NCI-H345 treated with DMSO at 0.1 percent for 48 hours (cell line): ENCODE results near the gene MED26.

Experiments
- DNase-seq: peaks from one replicate; lab custom pipeline; 2025; ENCODE audit not compliant: unreplicated experiment; lab: John Stamatoyannopoulos, UW

The MED26 gene

DNA sequence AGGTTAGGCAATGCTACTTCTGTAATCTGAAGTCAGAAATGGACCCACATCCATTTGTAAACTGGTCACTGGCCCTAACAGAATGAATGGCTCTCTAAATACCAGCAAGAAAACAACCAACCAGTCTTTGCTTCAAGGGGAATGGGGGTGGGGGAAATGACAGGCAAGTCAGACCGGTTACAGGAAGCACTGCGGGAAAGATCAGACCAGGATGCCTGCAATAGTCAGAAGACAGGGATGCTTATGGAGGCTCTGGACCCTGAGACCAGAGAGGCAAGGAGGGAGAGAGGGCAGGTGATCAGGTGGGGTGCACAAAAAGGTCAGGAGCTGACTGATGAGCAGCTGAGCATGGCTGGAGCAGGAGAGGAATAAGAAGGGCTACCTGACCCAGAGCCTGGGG, 13.1 kb downstream of the MED26 start:
- DNase-seq = no peak

DNA sequence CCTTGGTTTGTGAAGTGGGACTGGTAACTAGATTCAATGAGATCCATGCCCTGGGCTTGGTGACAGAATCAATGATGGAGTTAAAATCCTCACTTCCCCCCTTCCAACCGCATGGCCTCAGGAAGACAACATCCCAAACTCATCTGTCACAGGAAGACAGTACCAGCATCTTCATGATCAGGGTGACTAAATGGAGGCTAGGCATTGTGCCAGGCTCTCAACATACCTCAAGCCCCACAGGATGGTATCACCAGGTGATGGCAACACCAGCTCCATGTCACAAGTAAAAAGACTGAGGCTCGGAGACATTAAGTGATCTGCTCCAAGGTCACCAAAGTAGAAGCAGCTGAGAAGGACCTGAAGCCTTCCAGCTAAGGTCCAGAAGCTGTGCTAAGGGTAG, 14.2 kb downstream of the MED26 start:
- DNase-seq = no peak

DNA sequence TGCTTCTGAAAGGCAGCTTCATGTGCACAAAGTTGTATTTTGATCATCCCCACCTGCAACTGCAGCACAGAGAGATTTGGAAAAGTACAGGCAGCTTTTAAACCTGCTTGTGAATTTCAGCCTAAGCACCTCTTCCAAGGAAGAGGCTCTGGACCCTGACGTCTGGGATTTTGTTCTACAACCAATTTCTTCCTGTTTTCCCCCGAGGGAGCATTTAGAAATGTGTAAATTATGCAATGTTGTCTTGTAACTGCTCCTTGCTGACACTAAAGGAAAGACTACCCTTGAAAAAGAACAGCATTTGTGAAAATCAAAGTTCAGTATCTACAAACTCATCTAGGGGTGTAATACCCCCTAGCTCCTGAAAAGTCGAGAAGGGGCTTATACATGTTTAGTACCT, 15.4 kb downstream of the MED26 start:
- no peak for DNase-seq

DNA sequence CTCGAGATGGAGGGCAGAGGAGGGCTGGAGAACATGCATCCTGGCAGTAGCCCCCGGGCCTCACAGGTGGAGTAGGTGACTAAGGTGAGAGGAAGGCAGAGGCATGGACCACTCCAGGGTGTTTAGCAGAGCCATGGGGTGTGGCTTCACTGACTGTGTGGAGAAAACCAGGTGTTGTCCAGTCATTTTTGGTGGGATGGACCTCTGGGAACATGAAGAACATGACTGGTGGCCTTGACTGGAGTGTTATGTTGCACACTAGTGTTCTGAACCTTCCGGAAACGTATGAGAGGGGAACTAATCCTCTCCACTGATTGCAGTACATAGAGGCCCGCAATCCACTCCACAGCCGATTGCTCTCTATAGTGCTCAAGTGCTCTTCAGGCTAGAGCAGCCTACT, 16.9 kb downstream of the MED26 start:
- no peak for DNase-seq

DNA sequence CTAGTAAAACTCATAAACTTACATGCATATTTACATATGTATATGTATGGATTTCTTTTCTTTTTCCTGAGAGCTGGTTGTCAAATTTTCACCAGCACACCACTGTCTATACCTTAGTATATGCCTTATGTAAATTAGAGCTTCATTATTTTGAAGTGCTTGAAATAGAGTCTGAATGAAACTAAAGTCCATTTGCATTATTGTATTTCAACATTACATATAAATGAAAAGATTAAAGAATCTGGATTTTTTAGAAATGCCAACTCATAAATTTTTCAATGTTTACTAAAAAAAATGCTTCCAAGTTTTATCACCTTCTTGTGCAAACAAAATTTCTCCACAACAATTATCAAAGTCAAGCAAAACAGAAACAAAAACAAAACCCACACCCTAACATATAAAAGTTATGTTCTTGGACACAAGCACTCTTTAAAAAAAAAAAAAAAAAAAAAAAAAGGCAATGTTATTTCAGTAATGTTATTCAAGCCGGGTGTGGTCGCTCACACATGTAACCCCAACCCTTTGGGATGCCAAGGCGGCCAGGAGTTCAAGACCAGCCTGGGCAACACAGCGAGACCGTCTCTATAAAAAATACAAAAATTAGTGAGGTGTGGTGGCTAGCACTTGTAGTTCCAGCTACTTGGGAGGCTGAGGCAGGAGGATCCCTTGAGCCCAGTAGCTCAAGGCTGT, 18.3 kb downstream of the MED26 start:
- no peak for DNase-seq

DNA sequence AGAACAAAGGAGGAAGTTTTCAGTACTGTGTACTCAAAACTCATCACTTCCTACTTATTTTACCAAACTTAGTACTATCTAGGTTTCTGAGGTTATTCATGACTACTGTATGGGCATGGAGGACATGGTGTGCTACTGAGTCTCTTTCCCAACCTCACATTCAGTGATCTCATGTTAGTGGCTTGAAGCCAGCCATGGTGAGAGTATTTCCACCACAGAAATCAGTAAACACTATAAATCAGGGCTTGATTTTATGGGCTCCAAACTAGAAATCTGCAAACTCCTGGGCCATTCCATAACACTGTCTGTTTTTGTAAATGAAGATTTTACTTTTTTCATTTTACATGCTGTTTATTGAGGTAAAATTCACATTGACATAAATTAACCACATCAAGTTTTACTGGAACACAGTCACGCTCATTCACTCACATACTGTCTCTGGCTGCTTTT, 19.7 kb downstream of the MED26 start:
- DNase-seq = no peak

DNA sequence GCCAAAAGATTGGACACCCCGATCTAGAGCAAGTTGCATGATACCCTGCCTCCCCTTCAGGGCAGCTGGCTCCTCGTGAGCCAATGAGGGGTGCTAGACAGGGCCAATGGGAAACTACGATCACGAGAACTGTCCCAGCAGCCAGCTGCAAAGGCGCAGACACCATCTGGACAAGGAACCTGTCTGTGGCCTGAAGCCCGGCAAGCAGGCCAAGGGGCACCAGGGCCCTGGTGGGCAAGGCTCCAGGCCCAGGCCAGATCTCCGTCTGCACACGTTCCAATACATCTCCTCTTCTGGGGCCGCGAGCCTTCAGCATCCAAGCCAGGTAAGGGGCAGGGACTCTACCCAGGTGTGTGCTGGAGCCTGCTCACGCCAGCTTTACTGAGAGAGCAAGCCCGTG, 20.2 kb downstream of the MED26 start:
- DNase-seq = no peak

DNA sequence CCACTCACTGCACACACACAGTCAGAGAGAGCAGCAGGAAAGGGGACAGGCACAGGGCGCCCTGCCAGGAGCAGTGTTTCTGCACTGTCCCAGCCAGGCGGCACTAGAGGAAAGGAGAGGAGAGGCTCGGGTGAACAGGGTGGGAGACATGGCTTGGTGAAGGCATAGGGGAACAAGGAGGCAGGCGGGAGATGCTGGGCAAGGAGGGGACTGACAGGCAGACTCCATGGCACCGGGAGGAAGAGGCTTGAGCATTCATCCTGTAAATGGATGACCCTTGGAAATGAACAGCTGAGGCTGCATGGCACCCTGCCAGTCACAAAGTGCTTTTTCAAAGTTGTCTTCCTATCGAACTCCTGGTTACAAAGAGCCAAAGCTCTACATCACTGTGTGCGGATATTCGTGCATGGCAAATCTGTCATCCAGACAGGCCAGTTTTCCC, 22.4 kb downstream of the MED26 start:
- DNase-seq = no peak

DNA sequence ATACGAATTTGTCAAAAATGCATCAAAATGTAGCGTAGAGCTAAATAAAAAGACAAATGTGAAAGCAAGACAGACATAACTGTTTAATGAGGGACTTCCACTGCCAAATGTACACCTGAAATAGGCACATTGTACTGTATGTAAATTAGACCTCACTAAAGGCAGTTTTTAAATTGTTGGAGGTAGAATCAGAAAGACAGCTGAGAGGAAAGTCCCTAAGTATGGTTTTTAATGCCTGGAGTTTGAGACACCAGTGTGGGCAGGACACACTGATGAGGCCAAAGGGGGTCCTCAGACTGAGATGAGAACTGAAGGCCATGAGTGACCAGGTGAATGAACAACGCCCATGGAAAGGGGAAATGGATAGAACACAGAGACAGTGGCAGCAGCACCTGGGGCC, 22.9 kb downstream of the MED26 start:
- DNase-seq = no peak

DNA sequence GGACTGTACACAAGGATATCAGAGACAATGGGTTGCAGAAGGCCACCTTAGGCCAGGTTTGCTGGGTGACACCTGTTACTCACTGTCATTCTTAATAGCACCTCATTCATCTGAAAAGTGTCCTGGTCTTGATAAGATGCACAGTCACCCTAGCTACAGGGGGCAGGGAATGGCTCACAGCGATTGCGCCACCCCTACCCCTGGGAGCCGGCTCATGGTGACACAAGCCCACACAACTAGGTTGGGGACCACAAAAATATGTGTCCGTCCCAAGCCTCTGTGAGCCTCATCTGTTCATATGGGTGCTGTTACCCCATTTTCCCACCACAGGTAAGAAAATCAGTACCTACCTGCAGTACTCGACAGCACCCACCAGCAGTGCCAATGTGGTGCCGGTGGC, 23.4 kb downstream of the MED26 start:
- no peak for DNase-seq

DNA sequence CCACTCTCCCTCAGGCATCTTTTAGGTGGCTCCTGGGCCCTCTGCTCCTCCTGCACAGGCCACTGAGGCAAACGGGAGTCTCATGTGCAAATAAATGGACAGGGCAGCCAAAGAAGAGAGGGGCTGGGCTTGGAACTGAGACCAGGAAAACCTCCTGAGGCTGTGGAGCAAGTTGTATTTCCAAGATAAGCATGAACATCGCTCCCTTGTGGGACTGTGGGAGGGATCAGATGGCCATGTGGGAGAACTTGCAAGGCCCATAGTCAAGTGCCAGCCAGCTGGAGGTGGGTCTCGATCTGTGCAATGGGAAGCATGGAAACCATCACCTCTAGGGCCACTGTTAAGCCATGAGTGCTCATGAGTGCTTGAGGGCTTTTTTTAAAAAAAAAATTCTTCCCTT, 24.9 kb downstream of the MED26 start:
- DNase-seq = no peak

DNA sequence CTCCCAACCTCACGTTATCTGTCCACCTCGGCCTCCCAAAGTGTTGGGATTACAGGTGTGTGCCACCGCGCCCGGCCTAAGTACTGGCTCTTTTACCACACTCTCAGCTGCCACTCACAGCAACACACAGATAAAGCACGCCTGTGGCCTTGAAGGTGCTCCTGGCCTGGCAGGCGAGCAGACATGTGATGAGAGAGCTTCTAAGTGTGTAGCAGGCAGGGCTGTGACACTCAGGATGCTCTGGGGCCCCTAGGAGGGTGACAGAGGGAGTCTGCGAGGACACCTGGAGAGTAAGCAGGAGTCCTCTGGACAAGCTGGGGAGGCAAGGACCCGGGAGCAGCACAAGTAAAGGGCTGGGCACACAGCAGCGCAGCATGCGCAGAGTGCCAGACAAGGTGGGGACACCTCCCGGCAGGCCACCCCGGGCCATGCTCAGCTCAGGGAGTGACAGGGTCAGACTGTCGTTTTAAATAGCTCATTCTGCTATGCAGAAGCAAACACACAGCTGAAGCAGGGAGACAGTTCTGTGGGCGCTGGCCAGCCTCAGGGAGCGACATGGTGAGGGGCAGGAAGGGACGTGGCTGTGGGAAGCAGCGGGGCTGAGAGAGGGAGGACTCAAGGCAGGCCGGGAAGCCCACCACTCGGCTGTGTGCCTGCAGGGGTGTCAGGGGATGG, 26.5 kb downstream of the MED26 start:
- DNase-seq = no peak

DNA sequence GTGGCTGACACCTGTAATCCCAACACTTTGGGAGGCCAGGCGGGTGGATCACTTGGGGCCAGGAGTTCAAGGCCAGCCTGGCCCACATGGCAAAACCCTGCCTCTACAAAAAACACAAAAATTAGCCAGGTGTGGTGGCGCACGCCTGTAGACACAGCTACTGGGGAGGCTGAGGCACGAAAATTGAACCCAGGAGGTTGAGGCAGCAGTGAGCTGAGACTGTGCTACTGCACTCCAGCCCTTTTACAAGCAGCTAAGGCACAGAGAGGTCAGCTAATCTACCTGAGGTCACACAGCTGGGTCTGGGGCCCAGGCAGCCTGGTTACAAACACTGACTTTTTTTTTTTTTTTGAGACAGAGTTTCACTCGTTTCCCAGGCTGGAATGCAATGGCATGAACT, 27.2 kb downstream of the MED26 start:
- DNase-seq = no peak

DNA sequence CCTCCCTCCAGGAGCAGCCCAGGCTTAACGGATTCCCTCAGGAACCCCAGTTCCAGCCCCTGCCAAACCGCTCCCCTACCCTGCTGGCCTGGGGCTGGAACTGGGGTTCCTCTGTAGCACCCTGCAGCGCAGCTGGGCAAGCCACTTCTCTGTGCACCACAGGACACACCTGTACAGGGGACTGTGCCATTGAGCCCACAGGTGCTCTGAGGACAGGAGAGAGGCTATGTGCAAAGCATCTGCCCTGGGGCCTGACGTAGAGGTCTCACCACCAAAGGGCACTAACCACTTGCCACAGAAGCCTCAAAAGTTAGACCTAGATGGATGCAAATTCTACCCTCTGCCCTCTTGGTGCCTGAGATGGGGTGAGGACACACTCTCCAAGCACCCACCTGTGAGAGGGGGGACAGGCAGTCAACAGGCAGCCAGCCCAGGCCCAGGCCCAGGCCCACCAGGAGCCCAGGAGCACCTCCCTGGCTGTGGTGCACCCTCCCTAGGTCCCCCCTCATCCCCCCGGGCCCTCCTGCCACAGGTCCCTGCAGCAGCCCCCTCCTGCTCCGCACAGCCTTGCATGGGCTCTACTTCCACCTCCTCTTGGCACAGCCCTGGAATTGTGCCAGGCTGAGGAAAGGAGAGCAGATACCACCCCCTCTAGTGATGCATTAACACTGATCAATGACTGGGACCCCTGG, 28.2 kb downstream of the MED26 start:
- DNase-seq = no peak

DNA sequence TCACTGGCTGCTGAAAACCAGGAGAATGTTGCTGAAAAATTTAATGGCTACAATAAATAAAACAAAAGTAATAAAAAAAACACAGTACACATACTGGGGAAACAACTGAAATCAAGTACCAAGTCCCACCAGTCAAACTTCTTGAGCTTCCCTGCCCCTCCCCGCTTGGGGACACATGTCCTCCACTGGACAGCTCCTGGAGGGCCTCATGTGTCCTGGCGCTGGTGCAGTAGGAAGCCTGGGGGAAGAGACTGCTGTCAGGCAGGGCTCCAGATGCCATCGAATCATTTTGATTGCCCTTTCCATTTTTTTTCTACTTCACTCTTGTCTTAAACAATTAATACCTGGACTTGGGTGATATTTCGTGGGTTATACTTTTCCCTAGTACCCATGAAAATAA, 29.2 kb downstream of the MED26 start:
- no peak for DNase-seq

DNA sequence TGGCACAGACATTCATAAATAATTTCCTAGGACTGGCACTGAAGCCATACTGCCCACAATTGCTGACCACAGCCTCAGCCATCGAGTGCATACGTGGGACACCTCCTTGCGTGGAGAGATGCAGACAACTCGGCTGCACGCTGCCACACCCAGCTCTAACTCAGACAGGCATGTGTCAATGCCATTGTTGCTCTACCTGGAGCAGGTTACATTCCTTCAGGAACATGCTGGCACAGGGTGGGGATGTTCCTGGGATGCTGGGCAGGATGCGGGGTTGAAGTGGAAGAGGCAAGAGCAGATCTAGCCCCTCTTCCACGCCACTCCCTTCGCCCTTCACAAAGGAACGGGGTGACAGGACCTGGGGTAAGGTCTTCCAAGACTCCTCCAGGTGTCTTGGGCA, 31.6 kb downstream of the MED26 start:
- no peak for DNase-seq

DNA sequence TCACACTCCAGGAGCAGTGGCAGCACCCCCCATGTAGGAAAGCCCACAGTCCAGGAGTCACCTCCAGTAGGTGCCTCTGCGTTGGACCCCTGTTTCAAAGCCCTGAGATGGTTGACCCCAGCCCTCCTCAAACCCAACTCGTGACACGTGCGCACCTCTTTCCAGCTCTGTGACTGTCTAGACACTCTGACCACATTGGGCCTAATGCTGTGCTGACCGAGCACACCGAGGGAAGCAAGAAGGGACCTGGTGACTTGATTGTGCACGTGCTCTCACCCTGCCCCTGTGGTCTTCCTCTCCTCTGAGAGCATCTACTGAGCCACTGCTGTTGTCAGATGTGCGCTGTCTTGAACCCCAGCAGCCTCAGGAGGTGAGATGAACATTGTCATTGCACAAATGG, 32.9 kb downstream of the MED26 start:
- no peak for DNase-seq

DNA sequence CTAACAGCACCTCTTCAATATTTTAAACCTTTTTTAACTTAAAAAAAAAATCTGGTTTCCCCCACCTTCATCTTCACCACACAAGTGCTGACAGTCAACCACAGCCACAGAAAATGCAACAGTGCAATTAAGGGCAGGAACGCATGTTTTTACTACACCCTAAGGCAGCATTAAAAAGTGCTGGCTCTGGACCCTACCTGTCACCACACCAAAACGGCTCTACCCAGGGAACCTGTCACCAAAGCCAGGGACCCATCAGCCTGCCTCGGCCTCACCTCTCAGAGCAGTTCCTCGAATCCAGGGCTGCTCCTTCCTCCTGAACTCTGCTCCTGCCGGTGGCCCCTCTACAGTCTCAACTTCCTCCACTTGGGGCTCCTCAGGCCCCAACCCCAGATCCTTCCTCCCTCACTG, 33.3 kb downstream of the MED26 start:
- no peak for DNase-seq

DNA sequence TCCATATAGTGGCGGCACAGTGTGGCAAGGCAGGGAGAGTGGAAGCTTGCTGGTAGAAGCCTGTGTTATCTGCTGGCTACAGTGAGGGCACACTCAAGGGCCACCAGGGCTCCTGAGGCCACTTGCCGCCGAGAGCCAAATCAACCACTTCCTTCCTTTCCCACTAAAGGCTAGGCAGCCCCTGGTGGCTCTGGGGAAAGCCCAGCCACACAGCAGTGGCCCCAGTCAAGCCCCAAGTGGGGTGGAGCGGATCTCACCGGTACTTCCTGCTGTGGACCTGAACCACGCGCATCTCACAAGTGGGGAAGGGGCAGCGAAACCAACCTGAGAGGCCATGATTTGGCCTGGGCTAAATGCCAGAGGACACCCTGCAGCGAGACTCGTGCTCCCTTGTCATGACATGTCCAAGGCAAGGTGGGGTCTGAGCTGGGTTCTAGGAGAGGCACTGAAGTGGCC, 33.8 kb downstream of the MED26 start:
- DNase-seq = no peak

DNA sequence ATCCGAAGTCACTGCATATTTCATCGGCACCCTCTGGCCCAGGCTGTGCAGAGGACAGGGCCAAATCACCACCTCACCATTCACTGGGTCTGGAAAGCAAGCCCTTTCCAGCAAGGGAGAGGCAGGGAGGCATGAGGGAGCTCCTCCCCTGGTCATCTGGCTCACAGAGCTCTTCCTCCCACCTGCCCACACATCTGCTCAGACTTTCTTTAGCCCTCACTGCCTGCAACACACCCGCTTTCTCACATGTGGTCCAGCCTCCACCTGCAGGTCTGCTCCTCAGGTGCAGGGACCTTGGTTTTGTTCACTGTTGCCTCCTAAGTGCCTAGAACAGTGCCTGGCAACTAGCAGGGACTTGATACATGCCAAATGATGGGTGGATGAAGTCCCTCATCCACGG, 34.8 kb downstream of the MED26 start:
- DNase-seq = no peak

DNA sequence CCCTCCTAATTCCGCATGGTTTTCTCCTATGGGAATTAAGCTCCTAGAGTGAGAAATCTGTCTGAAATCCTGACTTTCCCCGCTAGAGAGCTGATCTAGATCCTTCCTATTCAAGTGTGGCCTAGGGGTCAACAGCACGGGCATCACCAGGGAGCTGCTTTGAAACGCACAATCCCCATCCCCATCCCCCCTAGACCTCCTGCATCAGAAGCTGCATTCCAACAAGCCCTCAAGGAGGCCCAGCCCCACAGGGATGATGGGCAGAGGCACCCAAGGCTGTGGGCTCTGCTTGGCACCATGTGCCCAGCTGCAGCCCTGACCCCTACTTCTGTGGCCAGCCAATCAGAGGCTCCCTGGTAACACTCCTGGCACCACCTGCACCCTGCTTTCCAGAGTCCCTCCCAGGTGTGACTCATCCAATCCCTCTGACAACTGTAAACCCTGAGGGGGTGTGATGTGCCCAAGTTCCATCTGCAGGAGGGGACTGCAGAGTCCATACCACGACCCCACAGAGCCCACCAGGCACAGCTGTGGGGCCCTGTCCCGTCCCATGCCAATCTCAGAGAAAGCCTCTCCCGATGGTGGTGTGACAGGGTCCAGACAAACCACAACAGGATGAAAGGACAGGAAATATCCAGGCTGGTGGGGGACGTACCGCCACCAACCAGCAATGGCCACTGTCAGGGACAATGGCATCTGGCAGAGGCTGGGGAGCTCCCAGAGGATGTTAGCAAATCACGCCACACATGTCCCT, 36.0 kb downstream of the MED26 start:
- no peak for DNase-seq
